ENCODE results near the gene MYOCOS. TPM values are rescaled to one million over a fixed set of nuclear protein-coding genes. Genes with fewer than 3 reads are reported as not detected.
"Not testable (repeated sequence)": the region's sequence is repeated elsewhere in the genome, so short reads cannot be mapped to it uniquely, and the experiment has no call there.

MYOCOS gene, protein sequence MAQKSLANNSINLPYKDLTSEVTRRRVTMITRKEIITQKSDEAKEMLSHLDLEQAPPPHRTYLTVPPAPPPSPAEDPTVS
- polyA plus RNA-seq (ENCODE audit: insufficient read length) = 1.2 TPM
- long read RNA-seq, donor 1 = 0 reads
- long read RNA-seq, donor 2 = 0 reads
- long read RNA-seq, donor 3 = 0 reads
- long read RNA-seq, donor 4 = 0 reads
- long read RNA-seq, donor 5 = 0 reads
- long read RNA-seq, donor 6 = 0 reads
- long read RNA-seq, donor 7 = 0 reads
- long read RNA-seq, donor 8 = 0 reads

GRCh38 chr1:171622152-171622462, at the start of gene MYOCOS:
MYOCOS (plus strand) TSS chr1:171622243; CDS start chr1:171623884, 1,641 bp downstream.
- no peak for DNase-seq

GRCh38 chr1:171576144-171576543, 45.9 kb upstream of the MYOCOS start:
- no peak for DNase-seq

- no peak for DNase-seq
These were observed 40.8 kb upstream of the MYOCOS start for GRCh38 chr1:171581226-171581625.

GRCh38 chr1:171581766-171582165, 40.3 kb upstream of the MYOCOS start:
- DNase-seq = no peak

- no peak for DNase-seq
These were observed 39.5 kb upstream of the MYOCOS start for GRCh38 chr1:171582589-171582988.

DNA sequence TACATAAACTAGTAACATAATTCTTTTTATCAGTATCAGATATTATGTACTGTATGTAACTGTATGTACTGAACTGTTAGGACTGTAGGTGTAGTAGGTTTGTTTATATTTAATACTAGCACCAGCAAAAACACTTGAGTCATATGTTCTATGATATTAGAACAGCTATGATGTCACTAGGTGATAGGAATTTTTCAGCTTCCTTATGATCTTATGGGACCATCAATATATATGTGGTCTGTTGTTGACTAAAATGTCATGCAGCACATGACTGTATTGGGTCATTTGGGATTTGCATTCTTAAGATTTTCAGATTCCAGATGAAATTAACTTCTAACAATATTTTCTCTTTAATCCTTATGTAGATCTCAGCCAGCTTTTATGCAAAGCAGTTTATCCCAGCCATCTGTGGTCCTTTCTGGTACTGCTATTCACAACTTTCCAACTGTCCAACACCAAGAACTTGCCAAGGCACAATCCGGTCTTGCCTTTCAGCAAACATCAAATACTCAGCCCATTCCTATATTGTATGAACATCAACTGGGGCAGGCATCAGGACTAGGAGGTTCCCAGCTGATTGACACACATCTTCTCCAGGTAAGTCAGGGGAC, 38.3 kb upstream of the MYOCOS start:
- DNase-seq = no peak

DNA sequence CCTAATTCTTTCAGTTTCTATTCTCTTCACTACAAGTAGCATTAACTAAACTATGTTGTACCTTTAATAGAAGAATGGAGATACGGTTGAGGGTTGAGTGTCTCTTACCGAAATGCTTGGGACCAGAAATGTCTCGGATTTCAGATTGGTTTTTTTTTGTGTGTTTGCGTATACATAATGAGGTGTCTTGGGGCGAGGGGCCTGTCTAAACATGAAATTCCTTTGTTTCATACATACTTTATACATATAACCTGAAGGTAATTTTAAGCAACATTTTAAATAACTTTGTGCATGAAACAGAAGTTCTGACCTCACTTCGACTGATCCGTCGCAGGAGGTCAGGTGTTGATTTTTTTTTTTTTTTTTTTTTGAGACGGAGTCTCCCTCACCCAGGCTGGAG, 36.3 kb upstream of the MYOCOS start:
- no peak for DNase-seq

GRCh38 chr1:171588230-171588629, 33.8 kb upstream of the MYOCOS start:
- no peak for DNase-seq

- DNase-seq = no peak
These were observed 32.0 kb upstream of the MYOCOS start for GRCh38 chr1:171590022-171590421.

DNA sequence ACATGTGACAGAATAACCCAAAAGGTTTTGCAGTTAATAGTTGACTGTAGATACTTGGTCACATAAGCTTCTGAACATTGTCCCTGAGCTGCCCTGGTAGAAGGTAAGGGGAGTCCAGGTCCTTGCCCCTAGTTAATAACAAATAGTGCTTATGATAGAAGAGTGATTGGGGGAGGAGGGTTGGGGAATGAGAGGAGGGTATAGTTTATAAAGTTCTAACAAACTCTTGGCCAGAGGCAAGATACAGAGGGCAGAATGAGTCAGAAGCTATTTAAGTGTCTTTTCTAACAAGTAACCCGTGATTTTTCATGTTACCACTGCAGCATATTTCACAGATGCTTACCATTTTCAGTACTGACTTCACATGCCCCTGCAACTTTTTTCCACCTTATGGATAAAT, 26.7 kb upstream of the MYOCOS start:
- DNase-seq = no peak

DNA sequence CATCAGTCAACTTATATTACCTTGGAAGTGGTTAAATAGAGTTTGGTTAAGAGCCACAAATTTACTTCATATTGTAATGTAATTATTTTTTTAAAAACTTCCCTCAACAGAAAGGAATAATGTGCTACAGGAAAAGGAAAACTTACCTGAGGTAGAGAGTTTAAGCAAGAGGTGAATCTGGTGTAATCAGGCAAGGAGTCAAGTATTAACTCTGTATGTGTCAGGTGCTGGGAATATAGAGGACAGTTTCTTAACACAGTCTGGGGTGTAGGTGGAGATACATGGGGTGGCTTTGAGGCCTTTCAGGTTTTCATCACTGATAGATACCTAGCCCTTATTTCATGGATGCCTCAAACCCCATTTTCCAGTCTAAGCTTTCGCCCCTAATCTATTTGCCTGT, 25.9 kb upstream of the MYOCOS start:
- no peak for DNase-seq

DNA sequence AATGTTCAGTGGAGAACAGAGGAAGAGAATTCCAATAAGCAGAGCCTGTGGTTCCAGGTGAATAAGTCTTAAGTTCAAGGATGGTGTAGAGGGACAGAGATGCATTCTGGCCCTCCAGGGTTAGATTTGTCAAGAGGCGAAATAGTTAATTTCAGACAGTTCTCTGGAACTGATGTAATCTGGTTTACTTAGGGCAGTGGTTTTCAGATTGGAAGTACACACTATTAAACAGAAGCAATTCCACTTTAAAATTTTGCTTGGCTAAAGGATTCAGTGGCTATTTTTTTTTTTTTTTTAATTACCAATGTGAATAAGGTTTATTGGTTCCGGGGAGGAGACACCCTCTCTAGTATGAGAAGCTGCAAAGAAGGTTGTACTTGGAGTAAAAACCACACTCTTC, 25.3 kb upstream of the MYOCOS start:
- DNase-seq = no peak

- no peak for DNase-seq
These were observed 24.8 kb upstream of the MYOCOS start for GRCh38 chr1:171597203-171597602.

GRCh38 chr1:171600310-171600709, 21.7 kb upstream of the MYOCOS start:
- DNase-seq = not testable (repeated sequence)

GRCh38 chr1:171600862-171601261, 21.2 kb upstream of the MYOCOS start:
- DNase-seq = no peak

- not testable (repeated sequence) for DNase-seq
These were observed 19.0 kb upstream of the MYOCOS start for GRCh38 chr1:171603042-171603441.

GRCh38 chr1:171606402-171606941, 15.6 kb upstream of the MYOCOS start:
- DNase-seq = no peak

- no peak for DNase-seq
These were observed 11.7 kb upstream of the MYOCOS start for GRCh38 chr1:171610385-171610784.

GRCh38 chr1:171611306-171611705, 10.7 kb upstream of the MYOCOS start:
- no peak for DNase-seq

DNA sequence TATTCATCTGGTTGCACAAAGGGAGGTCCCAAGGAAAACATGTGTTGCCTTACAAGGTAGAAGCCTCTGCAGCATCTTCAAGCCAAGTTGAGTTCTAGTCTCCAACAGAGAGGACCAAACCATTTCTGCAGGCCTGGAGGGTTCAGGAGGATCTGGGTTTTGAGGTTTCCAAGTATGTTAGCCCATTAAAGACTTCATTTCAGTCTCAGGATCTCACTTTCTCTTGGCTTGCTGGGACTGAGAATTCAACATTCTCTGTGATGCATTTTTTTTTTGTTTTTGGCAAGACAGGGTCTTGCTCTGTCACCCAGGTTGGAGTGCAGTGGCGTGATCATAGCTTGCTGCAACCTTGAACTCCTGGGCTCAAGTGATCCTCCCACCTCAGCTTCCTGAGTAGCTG, 8.8 kb upstream of the MYOCOS start:
- no peak for DNase-seq

DNA sequence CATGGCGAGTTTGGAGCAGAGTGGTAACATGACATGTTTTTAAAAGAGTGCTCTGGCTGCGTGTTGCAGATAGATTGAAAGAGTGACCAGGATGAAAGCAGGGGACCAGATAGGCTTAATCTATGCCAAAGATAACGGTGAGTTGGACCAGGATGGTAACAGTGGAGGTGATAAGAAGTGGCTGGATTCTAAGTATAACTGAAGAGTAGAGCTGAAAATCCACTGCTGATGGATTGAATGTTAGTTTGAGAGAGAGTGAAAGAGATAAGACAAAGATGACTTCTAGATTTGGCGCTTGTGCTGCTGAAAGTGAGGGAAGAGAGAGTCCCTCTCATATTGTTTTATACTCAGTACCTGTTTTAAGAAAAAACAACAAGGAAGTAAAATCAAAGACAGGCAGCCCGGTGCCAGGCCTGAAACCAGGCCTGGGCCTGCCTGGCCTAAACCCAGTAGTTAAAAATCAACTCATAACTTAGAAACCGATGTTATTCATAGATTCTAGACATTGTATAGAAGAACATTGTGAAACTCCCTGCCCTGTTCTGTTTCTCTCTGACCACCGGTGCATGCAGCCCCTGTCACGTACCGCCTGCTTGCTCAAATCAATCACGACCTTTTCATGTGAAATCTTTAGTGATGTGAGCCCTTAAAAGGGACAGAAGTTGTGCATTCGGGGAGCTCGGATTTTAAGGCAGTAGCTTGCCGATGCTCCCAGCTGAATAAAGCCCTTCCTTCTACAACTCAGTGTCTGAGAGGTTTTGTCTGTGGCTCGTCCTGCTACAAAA, 6.7 kb upstream of the MYOCOS start:
- DNase-seq = not testable (repeated sequence)

DNA sequence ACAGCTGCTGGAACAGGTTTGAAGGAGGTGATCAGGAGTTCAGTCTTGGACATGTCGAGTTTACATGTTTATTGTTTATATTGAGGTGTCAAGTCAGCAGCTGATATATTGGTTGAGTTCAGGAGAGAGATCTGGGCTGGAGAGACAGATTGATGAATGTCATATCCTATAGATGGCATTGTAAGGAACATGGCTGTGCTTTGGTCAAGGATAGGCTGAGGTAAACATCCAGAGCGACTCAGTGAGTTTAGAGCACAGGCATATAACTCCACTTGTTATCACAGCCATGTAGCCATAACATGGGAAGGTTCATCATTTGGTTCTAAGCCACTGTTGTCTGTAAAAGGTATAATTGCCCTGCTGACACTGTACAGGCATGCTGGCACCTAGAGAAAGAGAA, 5.5 kb upstream of the MYOCOS start:
- no peak for DNase-seq

DNA sequence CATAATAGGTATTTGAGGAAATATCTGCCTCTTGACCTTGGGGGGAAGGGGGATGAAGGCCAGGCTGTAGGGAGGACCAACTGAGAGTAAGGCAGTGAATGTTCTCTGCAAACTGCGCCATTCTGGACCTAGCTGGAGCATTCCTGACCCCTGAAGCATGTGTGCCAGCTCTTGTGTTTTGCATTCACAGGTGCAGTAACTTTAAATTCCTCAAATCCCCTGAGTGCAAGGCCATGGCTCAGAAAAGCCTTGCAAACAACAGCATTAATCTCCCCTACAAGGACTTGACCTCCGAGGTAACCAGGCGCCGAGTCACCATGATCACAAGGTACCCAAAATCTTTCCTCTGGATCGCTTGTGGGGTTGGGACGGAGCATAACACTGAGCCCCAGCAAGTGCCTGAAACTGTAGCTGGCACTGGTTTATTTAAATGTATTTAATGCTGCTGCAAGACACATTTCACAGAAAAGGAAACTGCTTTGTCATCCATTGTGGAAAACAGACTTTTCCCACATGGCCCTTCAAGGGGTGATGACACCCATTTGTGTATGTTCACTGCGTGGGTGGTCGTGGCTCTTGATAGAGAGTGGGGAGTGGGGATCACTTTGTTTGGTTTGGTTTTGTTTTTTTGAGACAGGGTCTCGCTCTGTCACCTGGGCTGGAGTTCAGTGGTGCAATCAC, 1.7 kb downstream of the MYOCOS start:
- DNase-seq = no peak

Measured in left kidney (tissue), 8 donors.